ENCODE measurements around the gene MYB.

Gene MYB

DNA sequence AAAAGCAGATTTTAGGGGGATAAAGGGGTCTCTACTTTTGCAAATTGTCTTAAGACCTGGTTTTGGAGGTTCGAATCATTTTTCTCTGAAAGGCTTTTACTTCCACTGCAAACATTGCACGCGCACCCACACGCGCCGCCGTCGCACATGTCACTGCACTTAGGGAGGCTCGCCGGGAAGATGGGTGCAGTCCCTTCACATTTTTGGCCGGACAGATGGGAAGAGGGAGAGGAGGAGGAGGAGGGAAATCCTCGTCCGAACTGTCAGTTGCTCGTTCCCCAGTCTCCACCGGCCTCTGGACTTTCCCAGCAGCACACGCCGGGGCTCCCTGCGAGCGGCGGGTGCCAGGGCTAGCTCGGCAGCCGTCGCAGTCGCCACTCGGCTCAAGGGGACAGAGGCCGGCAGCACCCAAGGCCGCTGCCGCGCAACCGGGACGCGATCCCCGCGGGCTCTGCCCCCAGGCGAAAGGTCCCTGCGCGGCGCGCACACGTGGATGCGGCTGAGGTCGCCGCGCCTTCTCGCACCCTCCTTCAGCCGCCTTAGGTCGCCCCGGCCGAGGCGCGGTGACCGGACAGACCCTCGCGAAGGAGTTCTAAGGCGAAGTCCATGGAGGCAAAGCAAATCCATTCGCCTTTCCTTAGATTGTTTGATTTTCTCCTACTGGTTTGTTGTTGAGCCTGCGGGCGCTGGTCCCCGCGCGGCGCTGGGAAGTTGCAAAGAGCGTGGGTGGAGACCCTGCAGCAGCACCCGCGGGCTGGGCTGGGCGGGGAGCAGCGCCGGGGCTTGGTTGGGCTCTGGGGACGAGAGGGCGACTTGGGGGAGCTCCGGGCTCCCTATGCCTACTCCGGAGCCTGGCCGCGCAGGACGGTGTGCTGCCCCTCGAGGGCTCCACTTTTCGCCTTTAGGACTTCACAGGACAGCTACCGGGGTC lies 1.2 kb downstream of the MYB start (continued):
- TF ChIP-seq, protein P1, sequence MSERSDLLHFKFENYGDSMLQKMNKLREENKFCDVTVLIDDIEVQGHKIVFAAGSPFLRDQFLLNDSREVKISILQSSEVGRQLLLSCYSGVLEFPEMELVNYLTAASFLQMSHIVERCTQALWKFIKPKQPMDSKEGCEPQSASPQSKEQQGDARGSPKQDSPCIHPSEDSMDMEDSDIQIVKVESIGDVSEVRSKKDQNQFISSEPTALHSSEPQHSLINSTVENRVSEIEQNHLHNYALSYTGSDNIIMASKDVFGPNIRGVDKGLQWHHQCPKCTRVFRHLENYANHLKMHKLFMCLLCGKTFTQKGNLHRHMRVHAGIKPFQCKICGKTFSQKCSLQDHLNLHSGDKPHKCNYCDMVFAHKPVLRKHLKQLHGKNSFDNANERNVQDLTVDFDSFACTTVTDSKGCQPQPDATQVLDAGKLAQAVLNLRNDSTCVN (tag by site-specific recombination; optimal IDR thresholded peaks at IDR 0.05): peak; percentile 92
- TF ChIP-seq GLIS1 (tag by site-specific recombination; IDR thresholded peaks at IDR 0.05): peak; percentile 24; the same call in 1 of the 2 replicates
- no peak for TF ChIP-seq ZNF501 (tag by site-specific recombination; IDR thresholded peaks at IDR 0.05)
- TF ChIP-seq ZNF174 (tag by site-specific recombination; IDR thresholded peaks at IDR 0.05): no peak
- peak; percentile 65; the same call in 1 of the 2 replicates for TF ChIP-seq ZBTB8A (tag by site-specific recombination; IDR thresholded peaks at IDR 0.05)
- 0 out of 2 replicates have a peak, but pooled peaks have one; percentile 40 for TF ChIP-seq ZNF513 (tag by site-specific recombination; IDR thresholded peaks at IDR 0.05)
- TF ChIP-seq ZNF701 (tag by site-specific recombination; IDR thresholded peaks at IDR 0.05): no peak
- TF ChIP-seq ZFHX2 (tag by site-specific recombination; conservative IDR thresholded peaks at IDR 0.05): peak; percentile 68
- TF ChIP-seq ZNF449 (tag by site-specific recombination; IDR thresholded peaks at IDR 0.05): peak; percentile 93
- peak; percentile 85; the same call in 1 of the 2 replicates for TF ChIP-seq ZNF362 (tag by site-specific recombination; IDR thresholded peaks at IDR 0.05)
- peak; percentile 61 for TF ChIP-seq ZNF423 (tag by site-specific recombination; IDR thresholded peaks at IDR 0.05)
- TF ChIP-seq ZNF791 (tag by site-specific recombination; IDR thresholded peaks at IDR 0.05): no peak
- TF ChIP-seq ZNF366 (tag by site-specific recombination; conservative IDR thresholded peaks at IDR 0.05): 0 out of 2 replicates have a peak, but pooled peaks have one; percentile 27
- TF ChIP-seq ZFP69B (tag by site-specific recombination; IDR thresholded peaks at IDR 0.05): no peak
- no peak for TF ChIP-seq ZNF221 (tag by site-specific recombination; IDR thresholded peaks at IDR 0.05; ENCODE audit: borderline replicate concordance)
- 0 out of 2 replicates have a peak, but pooled peaks have one; percentile 11 for TF ChIP-seq ZNF2 (tag by site-specific recombination; IDR thresholded peaks at IDR 0.05)
- no peak for TF ChIP-seq ZNF610 (tag by site-specific recombination; IDR thresholded peaks at IDR 0.05; ENCODE audit: borderline replicate concordance)
- peak; percentile 51; the same call in 1 of the 2 replicates for TF ChIP-seq ZBTB20 (tag by site-specific recombination; IDR thresholded peaks at IDR 0.05)

GRCh38 chr6:135183002-135183531 lies 2.0 kb downstream of the MYB start:
- Histone ChIP-seq H3K27ac (ENCODE audit: extremely low read depth, low read depth, low read length) (no peak overlapping the region; the same call in 1 of the 2 replicates), H3K4me1 (ENCODE audit: control insufficient read depth, insufficient read depth, low read length) (peaks cover 3% of the 10 kb centered on the region), H3K4me3 (ENCODE audit: low read depth, low read length) (peak overlapping the region; percentile 61), H3K36me3 (ENCODE audit: control insufficient read depth in 2 of 2, insufficient read depth in 1 of 2, low read length in 2 of 2) (no peaks in the 10 kb centered on the region), H3K9me3 (ENCODE audit: control insufficient read depth, insufficient read depth, low read depth, low read length) (no peaks in the 10 kb centered on the region)
- POLR2A ChIA-PET: interaction anchor here (0.6 to 1.0 kb wide), 4 partner anchors 16 to 141 kb away, joined by 3 to 8 read pairs (median 4); no protein-coding TSS in a partner anchor
- CTCF ChIA-PET: interaction anchor here (0.6 to 3.6 kb wide), 11 partner anchors 10 to 1131 kb away, joined by 3 to 33 read pairs (median 4); no protein-coding TSS in a partner anchor
- TF ChIP-seq ZNF785 (tag by site-specific recombination; IDR thresholded peaks at IDR 0.05) (no peak), KLF9 (tag by site-specific recombination; IDR thresholded peaks at IDR 0.05; ENCODE audit: low read depth) (peak; percentile 30; the same call in 1 of the 2 replicates), WT1 (tag by site-specific recombination; IDR thresholded peaks at IDR 0.05) (no peak), ZEB2 (tag by site-specific recombination; IDR thresholded peaks at IDR 0.05) (no peak), CTCF (tag by site-specific recombination; IDR thresholded peaks at IDR 0.05) (peak; percentile 22; the same call in 1 of the 2 replicates), ZNF433 (tag by site-specific recombination; IDR thresholded peaks at IDR 0.05; ENCODE audit: low read depth) (no peak), ZNF747 (tag by site-specific recombination; IDR thresholded peaks at IDR 0.05) (no peak), ZNF19 (tag by site-specific recombination; IDR thresholded peaks at IDR 0.05; ENCODE audit: low read depth) (no peak), SP3 (tag by site-specific recombination; IDR thresholded peaks at IDR 0.05) (peak; percentile 67)

Measured in HEK293 (cell line).